GM23338 (cell line): Measurements from ENCODE around the gene NTPCR. TPM values are rescaled to one million over a fixed set of nuclear protein-coding genes. Genes with fewer than 3 reads are reported as not detected.

ENCODE experiments used
- ATAC-seq: fragments of 200-7000 bp; cut with Tn5 transposase; 3 replicates; pipeline ENCODE4 v1.9.1; 2020
- DNase-seq: peaks from one replicate; pipeline ENCODE4 v3.0.0-alpha.2; 2015; ENCODE audit warnings: low spot score
- H2AFZ ChIP-seq: fragments of 200-600 bp; sonication (generic); 2 replicates; pipeline ENCODE4 v1.8.0; 2016; ENCODE audit warnings: antibody characterized with exemption, mild to moderate bottlenecking, moderate library complexity
- H3F3A ChIP-seq: fragments of 200-600 bp; sonication (generic); replicated peaks from 2 replicates; pipeline ENCODE4 v1.8.0; 2017; ENCODE audit warnings: antibody characterized with exemption, mixed run types, low read depth
- H3K27ac ChIP-seq: fragments of 200-600 bp; sonication (generic); 2 replicates; pipeline ENCODE4 v1.6.1; 2016; ENCODE audit warnings: low read depth
- H3K27me3 ChIP-seq: fragments of 200-600 bp; sonication (generic); 2 replicates; pipeline ENCODE4 v1.8.0; 2016; ENCODE audit warnings: mild to moderate bottlenecking, mixed run types, moderate library complexity; ENCODE audit not compliant: insufficient read depth
- H3K36me3 ChIP-seq: fragments of 200-600 bp; sonication (generic); 2 replicates; pipeline ENCODE4 v1.8.0; 2016; ENCODE audit warnings: mild to moderate bottlenecking; ENCODE audit not compliant: insufficient read depth
- H3K4me1 ChIP-seq: fragments of 200-600 bp; sonication (generic); 2 replicates; pipeline ENCODE4 v1.8.0; 2016; ENCODE audit warnings: mild to moderate bottlenecking, moderate library complexity; ENCODE audit not compliant: insufficient read depth
- H3K4me2 ChIP-seq: fragments of 200-600 bp; sonication (generic); 2 replicates; pipeline ENCODE4 v1.7.1; 2017; ENCODE audit warnings: mixed run types
- H3K4me3 ChIP-seq: fragments of 200-600 bp; sonication (generic); 2 replicates; pipeline ENCODE4 v1.6.1; 2016; ENCODE audit warnings: mixed run types
- H3K79me2 ChIP-seq: fragments of 200-600 bp; sonication (generic); replicated peaks from 2 replicates; pipeline ENCODE4 v1.8.0; 2017; ENCODE audit warnings: mild to moderate bottlenecking; ENCODE audit not compliant: insufficient read depth
- H3K9me2 ChIP-seq: fragments of 200-600 bp; sonication (generic); 2 replicates; pipeline ENCODE4 v1.8.0; 2017; ENCODE audit not compliant: insufficient read depth
- H4K20me1 ChIP-seq: fragments of 200-600 bp; sonication (generic); replicated peaks from 2 replicates; pipeline ENCODE4 v1.8.0; 2017; ENCODE audit warnings: mild to moderate bottlenecking; ENCODE audit not compliant: insufficient read depth
- H3K27ac Mint-ChIP-seq: 2 replicates; pipeline ENCODE4 v1.8.0; 2020; ENCODE audit warnings: inconsistent platforms, mild to moderate bottlenecking, moderate library complexity, mixed read lengths
- H3K27me3 Mint-ChIP-seq: 3 replicates; pipeline ENCODE4 v1.8.0; 2022; ENCODE audit warnings: low read depth, mild to moderate bottlenecking, moderate library complexity, mixed read lengths, inconsistent platforms; ENCODE audit not compliant: insufficient read depth, poor library complexity
- H3K36me3 Mint-ChIP-seq: 3 replicates; pipeline ENCODE4 v1.8.0; 2021; ENCODE audit warnings: low read depth, mild to moderate bottlenecking, inconsistent platforms, moderate library complexity, mixed read lengths
- H3K4me1 Mint-ChIP-seq: 3 replicates; pipeline ENCODE4 v1.8.0; 2020; ENCODE audit warnings: mild to moderate bottlenecking, inconsistent platforms, mixed read lengths
- H3K4me3 Mint-ChIP-seq: 3 replicates; pipeline ENCODE4 v1.8.0; 2021; ENCODE audit warnings: moderate library complexity, mild to moderate bottlenecking, inconsistent platforms, mixed read lengths
- H3K9me3 Mint-ChIP-seq: 3 replicates; pipeline ENCODE4 v1.8.0; 2020; ENCODE audit warnings: moderate library complexity, mild to moderate bottlenecking, inconsistent platforms, mixed read lengths
- CREB1 ChIP-seq: fragments of 250-450 bp; sonication (Bioruptor Pico); IDR thresholded peaks from 2 replicates; pipeline ENCODE4 v1.5.0; 2020; ENCODE audit warnings: low read depth, mild to moderate bottlenecking, moderate library complexity
- ETS1 ChIP-seq: IDR thresholded peaks from 2 replicates; pipeline ENCODE4 v1.6.1; 2016; ENCODE audit warnings: antibody characterized with exemption
- EZH2 ChIP-seq: fragments of 200-600 bp; sonication (generic); IDR thresholded peaks from one replicate; pipeline ENCODE4 v1.8.0; 2017; ENCODE audit warnings: antibody characterized with exemption, mild to moderate bottlenecking, low read depth; ENCODE audit not compliant: unreplicated experiment
- JUNB ChIP-seq: IDR thresholded peaks from one replicate; pipeline ENCODE4 v1.6.1; 2016; ENCODE audit warnings: antibody characterized with exemption; ENCODE audit not compliant: unreplicated experiment
- POLR2AphosphoS5 ChIP-seq: IDR thresholded peaks from 2 replicates; pipeline ENCODE4 v1.6.1; 2016; ENCODE audit warnings: antibody characterized with exemption, low read depth
- REST ChIP-seq: IDR thresholded peaks from one replicate; pipeline ENCODE4 v1.6.1; 2018; ENCODE audit warnings: antibody characterized with exemption; ENCODE audit not compliant: unreplicated experiment
- polyA plus RNA-seq: library from polyadenylated mRNA; unstranded; fragments of >200 nt; fragmentation: Nextera tagmentation; extraction: Ambion mirVana; gene quantifications from 2 replicates; pipeline ENCODE4 v1.2.1, GENCODE V29; 2016
- total RNA-seq: library from RNA; depleted of rRNA; stranded (reverse); fragments of >200 nt; shearing (Covaris generic); gene quantifications from 2 replicates; pipeline ENCODE4 v1.2.3, GENCODE V29; 2014
- TF ChIP-seq, protein P1 (sequence below), 2 experiments: fragments of 200-600 bp in 1 of 2; sonication (generic) in 1 of 2; conservative IDR thresholded peaks; 2 replicates each; pipeline versions ENCODE4 v1.5.1 to v1.6.1; 2016 to 2017; ENCODE audit warnings: antibody characterized with exemption in 2 of 2, low read depth in 2 of 2, mild to moderate bottlenecking in 2 of 2, moderate library complexity in 1 of 2
- TF ChIP-seq, protein P2 (sequence below): fragments of 250-450 bp; sonication (Bioruptor Pico); IDR thresholded peaks from 2 replicates; pipeline ENCODE4 v1.5.0; 2020; ENCODE audit warnings: mild to moderate bottlenecking, moderate library complexity

NTPCR gene
- total and polyA plus RNA-seq, 2 experiments from 2014 or later, result 64.1 to 150 TPM

GRCh38 chr1:233005703-233006102 is 55.3 kb downstream of the NTPCR start:
- TF ChIP-seq POLR2AphosphoS5 (no peak), ETS1 (no peak), EZH2 (no peak), REST (no peak), CREB1 (CRISPR knock-in tag) (no peak), JUNB (no peak)
- TF ChIP-seq, protein P1, sequence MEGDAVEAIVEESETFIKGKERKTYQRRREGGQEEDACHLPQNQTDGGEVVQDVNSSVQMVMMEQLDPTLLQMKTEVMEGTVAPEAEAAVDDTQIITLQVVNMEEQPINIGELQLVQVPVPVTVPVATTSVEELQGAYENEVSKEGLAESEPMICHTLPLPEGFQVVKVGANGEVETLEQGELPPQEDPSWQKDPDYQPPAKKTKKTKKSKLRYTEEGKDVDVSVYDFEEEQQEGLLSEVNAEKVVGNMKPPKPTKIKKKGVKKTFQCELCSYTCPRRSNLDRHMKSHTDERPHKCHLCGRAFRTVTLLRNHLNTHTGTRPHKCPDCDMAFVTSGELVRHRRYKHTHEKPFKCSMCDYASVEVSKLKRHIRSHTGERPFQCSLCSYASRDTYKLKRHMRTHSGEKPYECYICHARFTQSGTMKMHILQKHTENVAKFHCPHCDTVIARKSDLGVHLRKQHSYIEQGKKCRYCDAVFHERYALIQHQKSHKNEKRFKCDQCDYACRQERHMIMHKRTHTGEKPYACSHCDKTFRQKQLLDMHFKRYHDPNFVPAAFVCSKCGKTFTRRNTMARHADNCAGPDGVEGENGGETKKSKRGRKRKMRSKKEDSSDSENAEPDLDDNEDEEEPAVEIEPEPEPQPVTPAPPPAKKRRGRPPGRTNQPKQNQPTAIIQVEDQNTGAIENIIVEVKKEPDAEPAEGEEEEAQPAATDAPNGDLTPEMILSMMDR (conservative IDR thresholded peaks at IDR 0.05; ENCODE audit: low read depth in 2 of 2), result no peak
- TF ChIP-seq, protein P2, sequence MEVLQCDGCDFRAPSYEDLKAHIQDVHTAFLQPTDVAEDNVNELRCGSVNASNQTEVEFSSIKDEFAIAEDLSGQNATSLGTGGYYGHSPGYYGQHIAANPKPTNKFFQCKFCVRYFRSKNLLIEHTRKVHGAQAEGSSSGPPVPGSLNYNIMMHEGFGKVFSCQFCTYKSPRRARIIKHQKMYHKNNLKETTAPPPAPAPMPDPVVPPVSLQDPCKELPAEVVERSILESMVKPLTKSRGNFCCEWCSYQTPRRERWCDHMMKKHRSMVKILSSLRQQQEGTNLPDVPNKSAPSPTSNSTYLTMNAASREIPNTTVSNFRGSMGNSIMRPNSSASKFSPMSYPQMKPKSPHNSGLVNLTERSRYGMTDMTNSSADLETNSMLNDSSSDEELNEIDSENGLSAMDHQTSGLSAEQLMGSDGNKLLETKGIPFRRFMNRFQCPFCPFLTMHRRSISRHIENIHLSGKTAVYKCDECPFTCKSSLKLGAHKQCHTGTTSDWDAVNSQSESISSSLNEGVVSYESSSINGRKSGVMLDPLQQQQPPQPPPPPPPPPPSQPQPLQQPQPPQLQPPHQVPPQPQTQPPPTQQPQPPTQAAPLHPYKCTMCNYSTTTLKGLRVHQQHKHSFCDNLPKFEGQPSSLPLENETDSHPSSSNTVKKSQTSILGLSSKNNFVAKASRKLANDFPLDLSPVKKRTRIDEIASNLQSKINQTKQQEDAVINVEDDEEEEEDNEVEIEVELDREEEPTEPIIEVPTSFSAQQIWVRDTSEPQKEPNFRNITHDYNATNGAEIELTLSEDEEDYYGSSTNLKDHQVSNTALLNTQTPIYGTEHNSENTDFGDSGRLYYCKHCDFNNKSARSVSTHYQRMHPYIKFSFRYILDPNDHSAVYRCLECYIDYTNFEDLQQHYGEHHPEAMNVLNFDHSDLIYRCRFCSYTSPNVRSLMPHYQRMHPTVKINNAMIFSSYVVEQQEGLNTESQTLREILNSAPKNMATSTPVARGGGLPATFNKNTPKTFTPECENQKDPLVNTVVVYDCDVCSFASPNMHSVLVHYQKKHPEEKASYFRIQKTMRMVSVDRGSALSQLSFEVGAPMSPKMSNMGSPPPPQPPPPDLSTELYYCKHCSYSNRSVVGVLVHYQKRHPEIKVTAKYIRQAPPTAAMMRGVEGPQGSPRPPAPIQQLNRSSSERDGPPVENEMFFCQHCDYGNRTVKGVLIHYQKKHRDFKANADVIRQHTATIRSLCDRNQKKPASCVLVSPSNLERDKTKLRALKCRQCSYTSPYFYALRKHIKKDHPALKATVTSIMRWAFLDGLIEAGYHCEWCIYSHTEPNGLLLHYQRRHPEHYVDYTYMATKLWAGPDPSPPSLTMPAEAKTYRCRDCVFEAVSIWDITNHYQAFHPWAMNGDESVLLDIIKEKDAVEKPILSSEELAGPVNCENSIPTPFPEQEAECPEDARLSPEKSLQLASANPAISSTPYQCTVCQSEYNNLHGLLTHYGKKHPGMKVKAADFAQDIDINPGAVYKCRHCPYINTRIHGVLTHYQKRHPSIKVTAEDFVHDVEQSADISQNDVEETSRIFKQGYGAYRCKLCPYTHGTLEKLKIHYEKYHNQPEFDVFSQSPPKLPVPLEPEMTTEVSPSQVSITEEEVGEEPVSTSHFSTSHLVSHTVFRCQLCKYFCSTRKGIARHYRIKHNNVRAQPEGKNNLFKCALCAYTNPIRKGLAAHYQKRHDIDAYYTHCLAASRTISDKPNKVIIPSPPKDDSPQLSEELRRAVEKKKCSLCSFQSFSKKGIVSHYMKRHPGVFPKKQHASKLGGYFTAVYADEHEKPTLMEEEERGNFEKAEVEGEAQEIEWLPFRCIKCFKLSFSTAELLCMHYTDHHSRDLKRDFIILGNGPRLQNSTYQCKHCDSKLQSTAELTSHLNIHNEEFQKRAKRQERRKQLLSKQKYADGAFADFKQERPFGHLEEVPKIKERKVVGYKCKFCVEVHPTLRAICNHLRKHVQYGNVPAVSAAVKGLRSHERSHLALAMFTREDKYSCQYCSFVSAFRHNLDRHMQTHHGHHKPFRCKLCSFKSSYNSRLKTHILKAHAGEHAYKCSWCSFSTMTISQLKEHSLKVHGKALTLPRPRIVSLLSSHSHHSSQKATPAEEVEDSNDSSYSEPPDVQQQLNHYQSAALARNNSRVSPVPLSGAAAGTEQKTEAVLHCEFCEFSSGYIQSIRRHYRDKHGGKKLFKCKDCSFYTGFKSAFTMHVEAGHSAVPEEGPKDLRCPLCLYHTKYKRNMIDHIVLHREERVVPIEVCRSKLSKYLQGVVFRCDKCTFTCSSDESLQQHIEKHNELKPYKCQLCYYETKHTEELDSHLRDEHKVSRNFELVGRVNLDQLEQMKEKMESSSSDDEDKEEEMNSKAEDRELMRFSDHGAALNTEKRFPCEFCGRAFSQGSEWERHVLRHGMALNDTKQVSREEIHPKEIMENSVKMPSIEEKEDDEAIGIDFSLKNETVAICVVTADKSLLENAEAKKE (CRISPR knock-in tag), result no peak
- peaks cover 42% of the 10 kb centered on the region for H3K36me3 Mint-ChIP-seq
- H3K27ac ChIP-seq, result no peak overlapping the region
- no peaks in the 10 kb centered on the region for H3K4me1 ChIP-seq
- H2AFZ ChIP-seq, result no peak overlapping the region
- no peaks in the 10 kb centered on the region for H4K20me1 ChIP-seq
- no peaks in the 10 kb centered on the region for H3K4me1 Mint-ChIP-seq
- no peak for DNase-seq
- H3K9me2 ChIP-seq, result no peaks in the 10 kb centered on the region; the same call in 1 of the 2 replicates
- no peak overlapping the region for H3K4me2 ChIP-seq
- no peak for ATAC-seq
- H3K27me3 Mint-ChIP-seq, result peaks cover 6% of the 10 kb centered on the region
- H3K9me3 Mint-ChIP-seq, result peaks cover 2% of the 10 kb centered on the region; the same call in 1 of the 3 replicates
- no peaks in the 10 kb centered on the region for H3K36me3 ChIP-seq
- no peak overlapping the region for H3K4me3 Mint-ChIP-seq
- no peak overlapping the region; the same call in 1 of the 2 replicates for H3K27ac Mint-ChIP-seq
- no peaks in the 10 kb centered on the region for H3K27me3 ChIP-seq
- H3K79me2 ChIP-seq, result no peaks in the 10 kb centered on the region
- no peaks in the 10 kb centered on the region for H3F3A ChIP-seq
- H3K4me3 ChIP-seq, result no peak overlapping the region
